ENCODE data around the gene COX11. TPM values are rescaled to one million over a fixed set of nuclear protein-coding genes. Genes with fewer than 3 reads are reported as not detected.

Gene COX11
- total RNA-seq, 1 experiment from 2014 or later: 87.0 TPM

DNA sequence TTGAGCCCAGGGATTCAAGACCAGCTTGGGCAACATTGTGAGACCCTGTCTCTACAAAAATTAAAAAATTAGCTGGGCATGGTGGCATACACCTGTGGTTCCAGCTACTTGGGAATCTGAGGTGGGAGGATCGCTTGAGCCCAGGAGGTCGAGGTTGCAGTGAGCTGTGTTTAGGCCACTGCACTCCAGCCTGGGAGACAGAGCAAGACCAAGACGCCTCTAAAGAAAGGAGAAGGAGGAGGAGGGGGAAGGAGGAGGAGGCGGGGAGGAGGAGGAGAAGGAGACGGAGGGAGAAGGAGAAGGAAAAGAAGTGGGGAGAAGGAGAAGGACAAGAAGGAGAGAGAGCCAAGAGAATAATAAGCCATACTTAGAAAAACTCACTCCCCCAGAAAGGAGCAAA, 36.0 kb upstream of the COX11 start:
- intact Hi-C loops (cut with micrococcal nuclease; ENCODE audit: unreplicated experiment): no loop called here
- CTCF ChIA-PET: interaction anchor here (1.3 kb wide), 1 partner anchor 35 kb away, joined by 3 read pairs; no protein-coding TSS in a partner anchor
- in situ Hi-C loops (cut with HindIII; ENCODE audit: low pct_unique_long_range_greater_than_20kb, low sequenced_read_pairs): no loop called here
- no peaks in the 10 kb centered on the region for H3K9me3 ChIP-seq (ENCODE audit: control insufficient read depth, insufficient read depth, low read depth, low read length)
- BruUV-seq (replicated peaks): no TSS peak
- no peak for DNase-seq (ENCODE audit: low read depth, low spot score)
- TF ChIP-seq TCF7L2 (IDR thresholded peaks at IDR 0.05; ENCODE audit: low read depth, low read length): no peak
- TF ChIP-seq SIN3A (IDR thresholded peaks at IDR 0.05; ENCODE audit: borderline replicate concordance, insufficient read depth, low read depth, low read length): no peak
- TF ChIP-seq, protein P1, sequence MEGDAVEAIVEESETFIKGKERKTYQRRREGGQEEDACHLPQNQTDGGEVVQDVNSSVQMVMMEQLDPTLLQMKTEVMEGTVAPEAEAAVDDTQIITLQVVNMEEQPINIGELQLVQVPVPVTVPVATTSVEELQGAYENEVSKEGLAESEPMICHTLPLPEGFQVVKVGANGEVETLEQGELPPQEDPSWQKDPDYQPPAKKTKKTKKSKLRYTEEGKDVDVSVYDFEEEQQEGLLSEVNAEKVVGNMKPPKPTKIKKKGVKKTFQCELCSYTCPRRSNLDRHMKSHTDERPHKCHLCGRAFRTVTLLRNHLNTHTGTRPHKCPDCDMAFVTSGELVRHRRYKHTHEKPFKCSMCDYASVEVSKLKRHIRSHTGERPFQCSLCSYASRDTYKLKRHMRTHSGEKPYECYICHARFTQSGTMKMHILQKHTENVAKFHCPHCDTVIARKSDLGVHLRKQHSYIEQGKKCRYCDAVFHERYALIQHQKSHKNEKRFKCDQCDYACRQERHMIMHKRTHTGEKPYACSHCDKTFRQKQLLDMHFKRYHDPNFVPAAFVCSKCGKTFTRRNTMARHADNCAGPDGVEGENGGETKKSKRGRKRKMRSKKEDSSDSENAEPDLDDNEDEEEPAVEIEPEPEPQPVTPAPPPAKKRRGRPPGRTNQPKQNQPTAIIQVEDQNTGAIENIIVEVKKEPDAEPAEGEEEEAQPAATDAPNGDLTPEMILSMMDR (IDR thresholded peaks at IDR 0.05): no peak
- no peak for TF ChIP-seq REST (IDR thresholded peaks at IDR 0.05; ENCODE audit: insufficient read depth in 1 of 2, low read depth in 2 of 2, low read length in 1 of 2)
- no peak for TF ChIP-seq POLR2AphosphoS5 (IDR thresholded peaks at IDR 0.05; ENCODE audit: low read depth, low read length)
- H3K4me3 ChIP-seq (ENCODE audit: low read depth in 2 of 2, low read length in 2 of 2): no peak overlapping the region
- no peaks in the 10 kb centered on the region for H3K4me1 ChIP-seq (ENCODE audit: control insufficient read depth, insufficient read depth, low read length)
- H3K27ac ChIP-seq (ENCODE audit: low read length): no peak overlapping the region
- POLR2A ChIA-PET: no interaction called here
- H3K27me3 ChIP-seq (ENCODE audit: control insufficient read depth, insufficient read depth, low read length): no peaks in the 10 kb centered on the region
- H3K36me3 ChIP-seq (ENCODE audit: control insufficient read depth, insufficient read depth, low read length): no peaks in the 10 kb centered on the region
- no peak for ATAC-seq

DNA sequence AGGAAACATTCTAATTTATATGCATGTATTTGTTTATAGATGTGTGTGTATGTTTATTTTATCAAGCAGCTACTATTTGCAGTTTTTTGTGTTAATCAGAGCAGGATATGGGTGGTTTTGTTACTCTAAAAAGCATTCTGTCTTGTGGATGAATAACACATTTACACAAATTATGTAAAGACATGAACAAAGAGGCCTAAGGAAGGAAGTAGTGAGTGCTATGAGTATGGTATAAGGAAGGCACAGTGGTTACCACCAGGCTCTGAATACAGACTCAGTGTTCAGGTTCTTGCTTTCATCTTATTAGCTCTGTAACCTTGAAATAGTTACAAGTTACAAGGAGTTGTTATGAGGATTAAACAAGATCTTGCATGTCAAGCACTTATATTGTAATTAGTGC, 34.0 kb upstream of the COX11 start:
- CTCF ChIA-PET: no interaction called here
- Histone ChIP-seq H3K27me3 (ENCODE audit: control insufficient read depth, insufficient read depth, low read length) (no peaks in the 10 kb centered on the region), H3K4me1 (ENCODE audit: control insufficient read depth, insufficient read depth, low read length) (no peaks in the 10 kb centered on the region), H3K9me3 (ENCODE audit: control insufficient read depth, insufficient read depth, low read depth, low read length) (no peaks in the 10 kb centered on the region), H3K36me3 (ENCODE audit: control insufficient read depth, insufficient read depth, low read length) (no peaks in the 10 kb centered on the region), H3K4me3 (ENCODE audit: low read depth in 2 of 2, low read length in 2 of 2) (no peak overlapping the region), H3K27ac (ENCODE audit: low read length) (no peak overlapping the region)
- ATAC-seq: no peak
- intact Hi-C loops (cut with micrococcal nuclease; ENCODE audit: unreplicated experiment): no loop called here
- in situ Hi-C loops (cut with HindIII; ENCODE audit: low pct_unique_long_range_greater_than_20kb, low sequenced_read_pairs): no loop called here
- BruUV-seq (replicated peaks): no TSS peak
- no peak for TF ChIP-seq POLR2AphosphoS5 (IDR thresholded peaks at IDR 0.05; ENCODE audit: low read depth, low read length)
- TF ChIP-seq REST (IDR thresholded peaks at IDR 0.05; ENCODE audit: insufficient read depth in 1 of 2, low read depth in 2 of 2, low read length in 1 of 2): no peak
- no peak for TF ChIP-seq TCF7L2 (IDR thresholded peaks at IDR 0.05; ENCODE audit: low read depth, low read length)
- no peak for TF ChIP-seq SIN3A (IDR thresholded peaks at IDR 0.05; ENCODE audit: borderline replicate concordance, insufficient read depth, low read depth, low read length)
- TF ChIP-seq, protein P1 (IDR thresholded peaks at IDR 0.05): no peak
- POLR2A ChIA-PET: no interaction called here
- no peak for DNase-seq (ENCODE audit: low read depth, low spot score)
